ENCODE results near the gene SERINC5. TPM values are rescaled to one million over a fixed set of nuclear protein-coding genes. Genes with fewer than 3 reads are reported as not detected.

Gene SERINC5
- total RNA-seq, 6 experiments from 2014 or later: 16.4 to 28.1 (median 19.9) TPM

DNA sequence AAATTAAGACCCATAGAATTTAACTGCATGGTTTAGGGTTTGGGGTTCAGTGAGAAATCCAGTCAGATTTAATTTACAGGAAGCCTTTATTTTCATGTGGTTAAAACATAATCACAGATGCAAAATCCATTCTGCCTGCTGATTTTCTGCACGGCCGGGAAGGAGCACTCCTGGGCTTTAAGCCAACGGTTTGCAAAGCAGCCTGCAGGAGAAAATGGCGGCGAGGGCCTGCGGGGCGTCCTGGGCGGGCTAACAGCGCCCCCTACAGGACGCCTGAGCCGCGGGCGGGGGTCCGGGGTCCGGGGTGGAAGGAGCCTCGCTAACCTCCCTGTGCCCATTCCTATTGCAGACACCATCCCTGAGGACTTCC lies 173.1 kb downstream of the SERINC5 start:
- H3K4me1 Mint-ChIP-seq (ENCODE audit: low read depth): peaks cover 6% of the 10 kb centered on the region
- TF ChIP-seq, protein P1, sequence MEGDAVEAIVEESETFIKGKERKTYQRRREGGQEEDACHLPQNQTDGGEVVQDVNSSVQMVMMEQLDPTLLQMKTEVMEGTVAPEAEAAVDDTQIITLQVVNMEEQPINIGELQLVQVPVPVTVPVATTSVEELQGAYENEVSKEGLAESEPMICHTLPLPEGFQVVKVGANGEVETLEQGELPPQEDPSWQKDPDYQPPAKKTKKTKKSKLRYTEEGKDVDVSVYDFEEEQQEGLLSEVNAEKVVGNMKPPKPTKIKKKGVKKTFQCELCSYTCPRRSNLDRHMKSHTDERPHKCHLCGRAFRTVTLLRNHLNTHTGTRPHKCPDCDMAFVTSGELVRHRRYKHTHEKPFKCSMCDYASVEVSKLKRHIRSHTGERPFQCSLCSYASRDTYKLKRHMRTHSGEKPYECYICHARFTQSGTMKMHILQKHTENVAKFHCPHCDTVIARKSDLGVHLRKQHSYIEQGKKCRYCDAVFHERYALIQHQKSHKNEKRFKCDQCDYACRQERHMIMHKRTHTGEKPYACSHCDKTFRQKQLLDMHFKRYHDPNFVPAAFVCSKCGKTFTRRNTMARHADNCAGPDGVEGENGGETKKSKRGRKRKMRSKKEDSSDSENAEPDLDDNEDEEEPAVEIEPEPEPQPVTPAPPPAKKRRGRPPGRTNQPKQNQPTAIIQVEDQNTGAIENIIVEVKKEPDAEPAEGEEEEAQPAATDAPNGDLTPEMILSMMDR (IDR thresholded peaks at IDR 0.05): peak; percentile 84; the same call in 1 of the 2 replicates
- DNase-seq: peak; percentile 36
- H3K27ac Mint-ChIP-seq: no peak overlapping the region
- H3K27me3 Mint-ChIP-seq (ENCODE audit: insufficient read depth): peaks cover 11% of the 10 kb centered on the region
- H3K36me3 Mint-ChIP-seq (ENCODE audit: low read depth): no peaks in the 10 kb centered on the region
- H3K4me3 Mint-ChIP-seq: peak overlapping the region; percentile 51
- no peaks in the 10 kb centered on the region for H3K9me3 Mint-ChIP-seq

DNA sequence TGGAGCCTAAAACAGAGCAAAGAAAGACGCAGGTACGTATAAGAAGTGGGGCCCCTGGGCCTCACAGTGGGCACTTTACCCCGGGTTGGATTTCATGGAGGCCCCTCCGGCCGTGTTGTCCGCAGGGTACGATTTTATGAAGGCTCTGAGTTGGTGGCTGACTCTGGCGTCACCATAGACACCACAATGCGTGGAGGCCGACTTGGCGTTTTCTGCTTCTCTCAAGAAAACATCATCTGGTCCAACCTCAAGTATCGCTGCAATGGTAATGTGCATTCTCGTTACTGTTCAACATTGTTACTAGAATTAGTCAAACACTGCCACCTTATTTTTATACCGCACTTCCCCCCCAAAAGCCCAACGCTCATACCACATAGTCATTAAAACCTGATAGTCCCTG lies 173.6 kb downstream of the SERINC5 start:
- no peak for DNase-seq
- Mint-ChIP-seq H3K27me3 (ENCODE audit: insufficient read depth) (peaks cover 11% of the 10 kb centered on the region), H3K36me3 (ENCODE audit: low read depth) (no peaks in the 10 kb centered on the region), H3K4me1 (ENCODE audit: low read depth) (peaks cover 6% of the 10 kb centered on the region), H3K9me3 (no peaks in the 10 kb centered on the region), H3K27ac (no peak overlapping the region), H3K4me3 (no peak overlapping the region)
- TF ChIP-seq, protein P1 (IDR thresholded peaks at IDR 0.05): no peak

DNA sequence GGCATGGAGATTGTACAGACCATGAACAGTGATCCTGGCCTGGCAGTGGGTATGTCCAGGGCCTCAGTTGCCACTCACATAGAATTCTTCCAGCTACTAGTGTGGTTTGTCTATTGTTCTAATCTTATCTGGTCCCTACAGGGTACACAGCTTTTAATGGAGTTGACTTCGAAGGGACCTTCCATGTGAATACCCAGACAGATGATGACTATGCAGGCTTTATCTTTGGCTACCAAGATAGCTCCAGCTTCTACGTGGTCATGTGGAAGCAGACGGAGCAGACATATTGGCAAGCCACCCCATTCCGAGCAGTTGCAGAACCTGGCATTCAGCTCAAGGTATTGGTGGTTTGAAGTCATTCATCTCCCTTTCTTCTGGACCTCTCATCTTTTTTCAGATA lies 176.9 kb downstream of the SERINC5 start:
- Mint-ChIP-seq H3K27ac (no peak overlapping the region), H3K4me3 (no peak overlapping the region), H3K4me1 (ENCODE audit: low read depth) (peaks cover 6% of the 10 kb centered on the region), H3K27me3 (ENCODE audit: insufficient read depth) (peaks cover 3% of the 10 kb centered on the region), H3K36me3 (ENCODE audit: low read depth) (no peaks in the 10 kb centered on the region), H3K9me3 (no peaks in the 10 kb centered on the region)
- TF ChIP-seq, protein P1 (IDR thresholded peaks at IDR 0.05): no peak
- DNase-seq: no peak

DNA sequence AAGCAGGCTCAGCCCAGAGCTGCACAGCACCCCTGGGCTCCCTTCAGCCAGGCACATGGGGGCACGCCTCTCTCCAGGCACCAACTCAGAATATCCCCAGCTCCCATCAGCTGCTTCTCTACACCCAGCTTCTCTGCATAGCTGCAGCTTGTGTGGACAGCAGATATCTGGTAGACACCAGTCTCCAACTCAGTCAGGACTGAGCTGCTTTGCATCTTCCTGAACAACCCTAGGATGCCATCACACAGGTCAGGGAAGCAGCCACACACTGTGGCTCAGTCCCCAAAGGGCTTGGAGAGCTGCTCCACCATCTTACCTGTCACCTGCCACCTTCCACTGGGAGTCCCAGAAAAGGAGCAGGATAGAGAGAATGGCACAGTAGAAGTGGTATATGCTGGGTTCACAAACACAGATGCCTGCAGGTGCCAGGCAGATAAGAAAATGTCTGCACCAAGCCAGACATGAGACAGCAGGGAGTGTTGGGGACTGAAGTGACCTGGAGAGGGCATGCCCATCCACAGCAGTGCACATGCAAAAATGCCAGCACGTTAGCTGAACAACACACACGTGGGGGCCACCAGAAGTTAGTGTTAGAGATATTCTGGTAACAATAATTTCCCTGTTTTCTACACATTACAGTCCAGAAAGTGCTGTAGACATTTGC lies 178.7 kb downstream of the SERINC5 start:
- Mint-ChIP-seq H3K4me1 (ENCODE audit: low read depth) (peaks cover 9% of the 10 kb centered on the region), H3K27ac (no peak overlapping the region), H3K4me3 (no peak overlapping the region), H3K36me3 (ENCODE audit: low read depth) (no peaks in the 10 kb centered on the region), H3K27me3 (ENCODE audit: insufficient read depth) (peaks cover 7% of the 10 kb centered on the region; the same call in 1 of the 2 replicates), H3K9me3 (no peaks in the 10 kb centered on the region)
- DNase-seq: no peak
- TF ChIP-seq, protein P1 (IDR thresholded peaks at IDR 0.05): no peak

DNA sequence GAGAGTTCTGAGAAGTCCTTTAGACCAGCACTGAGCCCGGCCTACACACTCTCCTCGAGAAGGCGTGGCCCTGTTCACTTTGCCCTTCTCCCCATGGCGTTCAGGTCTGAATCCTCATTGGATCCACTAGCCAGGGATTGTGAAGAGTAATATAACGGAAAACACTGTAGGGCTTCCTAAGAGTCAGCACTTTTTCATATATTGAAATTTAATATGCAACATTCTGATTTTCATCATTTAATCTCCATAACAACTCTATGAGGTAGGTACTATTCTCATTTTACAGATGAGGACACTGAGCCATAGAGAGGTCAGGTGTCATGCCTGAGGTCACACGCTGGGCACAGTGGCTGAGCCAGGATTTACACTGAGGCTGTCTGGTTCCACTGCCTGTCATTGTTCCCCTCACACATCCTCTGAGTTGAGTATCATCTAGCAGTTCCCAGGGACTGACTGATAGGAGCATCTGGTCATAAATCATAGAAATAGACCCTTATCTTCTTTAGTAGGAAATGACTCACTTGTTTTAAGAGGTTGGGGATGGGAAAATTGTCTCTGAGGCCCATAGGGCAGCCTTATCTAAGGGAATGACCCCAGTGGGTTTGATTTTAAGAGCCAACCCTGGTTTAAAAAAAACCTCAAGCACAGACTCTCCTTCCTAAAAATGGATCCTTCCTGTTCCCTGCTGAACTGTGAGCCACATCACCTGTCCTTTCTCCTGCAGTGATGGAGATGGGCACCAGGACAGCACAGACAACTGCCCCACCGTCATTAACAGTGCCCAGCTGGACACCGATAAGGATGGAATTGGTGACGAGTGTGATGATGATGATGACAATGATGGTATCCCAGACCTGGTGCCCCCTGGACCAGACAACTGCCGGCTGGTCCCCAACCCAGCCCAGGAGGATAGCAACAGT lies 179.5 kb downstream of the SERINC5 start:
- TF ChIP-seq, protein P1 (IDR thresholded peaks at IDR 0.05): no peak
- DNase-seq: no peak
- Mint-ChIP-seq H3K27ac (no peak overlapping the region), H3K4me1 (ENCODE audit: low read depth) (peaks cover 16% of the 10 kb centered on the region), H3K27me3 (ENCODE audit: insufficient read depth) (peaks cover 7% of the 10 kb centered on the region; the same call in 1 of the 2 replicates), H3K9me3 (no peaks in the 10 kb centered on the region), H3K36me3 (ENCODE audit: low read depth) (no peaks in the 10 kb centered on the region), H3K4me3 (no peak overlapping the region)
